HepG2 (cell line): ENCODE data around the gene PRR19. TPM values are rescaled to one million over a fixed set of nuclear protein-coding genes. Genes with fewer than 3 reads are reported as not detected.

ENCODE experiments used
- ATAC-seq: fragments of 200-7000 bp; cut with Tn5 transposase; 3 replicates; pipeline ENCODE4 v1.9.1; 2020; ENCODE audit warnings: mild to moderate bottlenecking, moderate library complexity
- BruUV-seq: library from RNA; stranded (reverse); fragments of 400-500 nt; replicated peaks from 2 replicates; lab custom pipeline; 2021; lab: Mats Ljungman, UMichigan
- CTCF ChIA-PET: fragments of 300-600 bp; formaldehyde crosslinking; extraction: SDS; loops from one replicate; lab custom pipeline; 2021; ENCODE audit warnings: low total read pairs, inconsistent platforms, low intra/inter-chr PET ratio; lab: Yijun Ruan, JAX
- POLR2A ChIA-PET: fragments of 350-600 bp; sonication (Branson Sonifier 250); formaldehyde crosslinking; loops from one replicate; lab custom pipeline; 2020; ENCODE audit warnings: antibody characterized with exemption, inconsistent platforms; lab: Yijun Ruan, JAX
- DNase-seq: peaks from one replicate; pipeline ENCODE4 v3.0.0-alpha.2; 2015; ENCODE audit warnings: low spot score
- FAIRE-seq: peaks from 3 replicates; lab custom pipeline; 2011; peaks lifted over from hg19 to GRCh38; lab: Jason Lieb, UNC
- H2AFZ ChIP-seq: one replicate; pipeline ENCODE4 v1.6.1; 2011; ENCODE audit warnings: low read length, inconsistent platforms
- H3K27ac ChIP-seq: fragments of 300-600 bp; 3 replicates; pipeline ENCODE4 v1.8.0; 2011; ENCODE audit warnings: mixed run types, mild to moderate bottlenecking, mixed read lengths, low read length, inconsistent platforms; ENCODE audit not compliant: insufficient read depth; ENCODE audit errors: extremely low read length
- H3K27me3 ChIP-seq, 2 experiments: fragments of 200-600 bp in 1 of 2; 2 replicates in 1 of 2; 3 replicates in 1 of 2; pipeline versions ENCODE4 v1.6.0 to v1.8.0; 2011; ENCODE audit warnings: low read length in 2 of 2, mild to moderate bottlenecking in 2 of 2, moderate library complexity in 2 of 2, inconsistent platforms in 1 of 2; ENCODE audit not compliant: insufficient read depth in 2 of 2, control insufficient read depth in 1 of 2
- H3K36me3 ChIP-seq, 2 experiments: fragments of 200-600 bp in 1 of 2; replicated peaks in 1 of 2; 2 replicates in 1 of 2; 3 replicates in 1 of 2; pipeline versions ENCODE4 v1.5.1 to v1.8.0; 2011; ENCODE audit warnings: low read length in 2 of 2, inconsistent platforms in 1 of 2; ENCODE audit not compliant: insufficient read depth in 2 of 2, control insufficient read depth in 1 of 2
- H3K4me1 ChIP-seq: 2 replicates; pipeline ENCODE4 v1.5.1; 2012; ENCODE audit warnings: low read length, inconsistent platforms; ENCODE audit not compliant: insufficient read depth
- H3K4me2 ChIP-seq: 2 replicates; pipeline ENCODE4 v1.6.0; 2011; ENCODE audit warnings: low read depth, low read length, inconsistent platforms
- H3K4me3 ChIP-seq, 3 experiments: fragments of 200-600 bp in 1 of 3; sonication (generic), shearing (Covaris generic) in 1 of 3; replicated peaks in 1 of 3; 2 replicates each; pipeline ENCODE4 v1.5.1; 2011 to 2016; ENCODE audit warnings: low read length in 3 of 3, inconsistent platforms in 2 of 3, low read depth in 2 of 3, mild to moderate bottlenecking in 2 of 3, control low read depth in 1 of 3, mixed read lengths in 1 of 3; ENCODE audit not compliant: insufficient read depth in 1 of 3
- H3K79me2 ChIP-seq: one replicate; pipeline ENCODE4 v1.6.1; 2011; ENCODE audit warnings: low read length, inconsistent platforms; ENCODE audit not compliant: insufficient read depth
- H3K9ac ChIP-seq: 2 replicates; pipeline ENCODE4 v1.6.0; 2011; ENCODE audit warnings: mild to moderate bottlenecking, low read depth, low read length, inconsistent platforms; ENCODE audit not compliant: insufficient read depth
- H3K9me3 ChIP-seq: 2 replicates; pipeline ENCODE4 v1.5.1; 2012; ENCODE audit warnings: mild to moderate bottlenecking, low read length
- H4K20me1 ChIP-seq: 2 replicates; pipeline ENCODE4 v1.6.0; 2011; ENCODE audit warnings: inconsistent platforms, mild to moderate bottlenecking, low read length, moderate library complexity; ENCODE audit not compliant: insufficient read depth
- AFF4 ChIP-seq: sonication (generic); formaldehyde crosslinking; IDR thresholded peaks from 2 replicates; pipeline ENCODE4 v1.4.0; 2020; ENCODE audit warnings: missing genetic modification reagents
- ATF6 ChIP-seq: sonication (generic); formaldehyde crosslinking; conservative IDR thresholded peaks from 2 replicates; pipeline ENCODE4 v1.4.0; 2020; ENCODE audit warnings: missing genetic modification reagents
- IRF2 ChIP-seq: IDR thresholded peaks from 2 replicates; pipeline ENCODE4 v1.6.1; 2018; ENCODE audit warnings: missing genetic modification reagents, missing compliant biosample characterization
- KLF15 ChIP-seq: sonication (generic); formaldehyde crosslinking; IDR thresholded peaks from 2 replicates; pipeline ENCODE4 v1.8.1; 2023; ENCODE audit warnings: borderline replicate concordance, mild to moderate bottlenecking, inconsistent platforms, missing genetic modification reagents, mixed read lengths
- NONO ChIP-seq, 2 experiments: fragments of 450-650 bp in 1 of 2; sonication (generic) in 1 of 2; formaldehyde crosslinking in 1 of 2; IDR thresholded peaks in 1 of 2; conservative IDR thresholded peaks in 1 of 2; 2 replicates each; pipeline versions ENCODE4 v1.6.1 to v1.8.0; 2017 to 2022; ENCODE audit warnings: mild to moderate bottlenecking in 1 of 2, missing genetic modification reagents in 1 of 2, moderate library complexity in 1 of 2
- RFX1 ChIP-seq: fragments of 450-650 bp; IDR thresholded peaks from 2 replicates; pipeline ENCODE4 v1.6.1; 2017
- ZMAT5 ChIP-seq: sonication (generic); formaldehyde crosslinking; IDR thresholded peaks from 2 replicates; pipeline ENCODE4 v1.5.0; 2020; ENCODE audit warnings: mild to moderate bottlenecking, low read depth, missing genetic modification reagents, borderline replicate concordance
- ZNF543 ChIP-seq: sonication (generic); formaldehyde crosslinking; IDR thresholded peaks from 2 replicates; pipeline ENCODE4 v1.4.0; 2020; ENCODE audit warnings: mild to moderate bottlenecking, missing genetic modification reagents
- ZNF724P ChIP-seq: sonication (generic); formaldehyde crosslinking; IDR thresholded peaks from 2 replicates; pipeline ENCODE4 v1.8.0; 2022; ENCODE audit warnings: missing genetic modification reagents, borderline replicate concordance
- ZNF883 ChIP-seq: sonication (generic); formaldehyde crosslinking; IDR thresholded peaks from 2 replicates; pipeline ENCODE4 v1.5.1; 2020; ENCODE audit warnings: mild to moderate bottlenecking, missing genetic modification reagents; ENCODE audit errors: not compliant biosample characterization
- WGBS: methylation state at CpG from one replicate; pipeline ENCODE4 v1.1.6; 2017; ENCODE audit warnings: low lambda C conversion rate; 5-methylcytosine and 5-hydroxymethylcytosine counted together
- in situ Hi-C: cut with HindIII; loops from 2 replicates; pipeline ENCODE4 v1.10.0; 2017; ENCODE audit warnings: low pct_unique_long_range_greater_than_20kb; ENCODE audit not compliant: extremely low pct_ligation_motif_present
- intact Hi-C: fragments of 100-400 bp; cut with micrococcal nuclease; formaldehyde crosslinking; loops from one replicate; pipeline ENCODE4 v1.10.0; 2022; ENCODE audit not compliant: unreplicated experiment
- polyA plus RNA-seq, 8 experiments: library from polyadenylated mRNA; depleted of rRNA in 3 of 8; stranded (reverse) in 7 of 8; unstranded in 1 of 8; fragments of >200 nt; fragmentation: Illumina TruSeq in 4 of 8; extraction: Trizol in 4 of 8; gene quantifications; 2 replicates each; pipeline versions ENCODE4 v1.2.1 to v1.2.3, GENCODE V29; 2011 to 2016; ENCODE audit warnings: low read depth in 4 of 8, missing spikeins in 1 of 8, mixed read lengths in 1 of 8; ENCODE audit not compliant: insufficient read depth in 1 of 8
- total RNA-seq, 5 experiments: library from RNA; depleted of rRNA; stranded (reverse); fragments of >200 nt; fragmentation: Illumina TruSeq; extraction: Trizol; gene quantifications; 2 replicates each; pipeline ENCODE4 v1.2.3, GENCODE V29; 2016; ENCODE audit warnings: low read depth in 1 of 5
- TF ChIP-seq, protein P1 (sequence below): sonication (generic); formaldehyde crosslinking; IDR thresholded peaks from 2 replicates; pipeline ENCODE4 v1.8.0; 2022; ENCODE audit warnings: missing genetic modification reagents, mild to moderate bottlenecking, borderline replicate concordance

PRR19 gene
- total and polyA plus RNA-seq, 2 of the 13 experiments (the other 11 are each of a cell fraction or from before 2014, with no cell fraction given), result 0.21 to 0.33 TPM

DNA sequence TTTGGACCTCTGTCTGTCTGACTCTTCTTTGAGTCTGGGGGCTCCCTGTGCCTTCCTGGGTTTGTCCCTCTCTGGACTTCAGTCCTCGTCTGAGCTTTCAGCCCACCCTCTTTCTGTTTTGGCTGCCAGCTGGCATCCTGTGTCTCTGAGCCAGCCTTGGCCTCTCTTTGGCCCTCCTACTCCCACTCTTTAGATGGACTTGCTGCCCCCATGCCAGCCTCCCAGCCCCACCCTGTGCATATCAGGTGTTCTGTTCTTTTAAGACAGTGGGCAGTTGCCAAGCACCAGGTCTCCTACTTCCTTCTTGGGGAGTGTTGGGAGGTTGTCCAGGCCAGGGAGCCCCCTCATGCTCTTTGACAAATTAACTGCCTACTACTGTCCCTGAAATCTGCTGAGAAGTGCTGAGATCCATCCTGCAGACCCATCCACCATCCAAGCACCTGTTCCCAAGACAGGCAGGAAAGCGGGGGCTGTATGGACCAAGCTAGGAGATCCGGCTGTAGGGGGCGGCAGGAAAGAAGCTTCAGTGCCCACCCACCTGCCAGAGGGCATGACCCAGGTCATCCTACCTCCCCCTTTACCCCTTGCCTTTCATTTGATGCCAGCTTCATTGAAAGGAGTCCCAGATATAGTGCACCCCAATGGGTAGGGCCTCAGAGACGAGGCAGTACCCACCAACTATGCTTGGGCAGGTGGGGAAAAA is 23.3 kb upstream of the PRR19 start (continued):
- TF ChIP-seq AFF4 (CRISPR knock-in tag) (no peak), ZNF724P (CRISPR knock-in tag) (no peak)

GRCh38 chr19:42279155-42279901 is 22.6 kb upstream of the PRR19 start:
- H3K79me2 ChIP-seq, result peaks cover 11% of the 10 kb centered on the region
- peak overlapping the region; percentile 72 for H3K27ac ChIP-seq
- H3K9ac ChIP-seq, result peak overlapping the region; percentile 73
- CTCF ChIA-PET, result interaction anchor here (1.0 to 1.9 kb wide), 4 partner anchors 8 to 35 kb away, joined by 3 to 7 read pairs (median 6); no protein-coding TSS in a partner anchor
- BruUV-seq, result no TSS peak
- DNase-seq (no peak), FAIRE-seq (no peak), ATAC-seq (no peak)
- in situ Hi-C loops, result no loop called here
- no peaks in the 10 kb centered on the region for H3K27me3 ChIP-seq
- peak overlapping the region; percentile 70 to 83 (median 73) for H3K4me3 ChIP-seq
- H4K20me1 ChIP-seq, result no peaks in the 10 kb centered on the region
- POLR2A ChIA-PET, result interaction anchor here (1.4 to 7.4 kb wide), 5 partner anchors 9 to 34 kb away, joined by 3 to 117 read pairs (median 25); partner anchors contain the start of genes CIC and GSK3A
- no peaks in the 10 kb centered on the region for H3K9me3 ChIP-seq
- H3K4me1 ChIP-seq, result peaks cover 51% of the 10 kb centered on the region
- H3K4me2 ChIP-seq, result peak overlapping the region; percentile 86
- H3K36me3 ChIP-seq, result peaks cover 4 to 8% of the 10 kb centered on the region in 2 experiments; a peak in 2 of 5 replicates
- 25% methylated on average over 6 of the region's 6 CpGs for WGBS
- intact Hi-C loops, result loop anchor here (2.0 kb wide), 1 partner anchor 59 kb away; the partner anchor contains the start of gene ZNF526
- no peak overlapping the region for H2AFZ ChIP-seq
- TF ChIP-seq, protein P1, sequence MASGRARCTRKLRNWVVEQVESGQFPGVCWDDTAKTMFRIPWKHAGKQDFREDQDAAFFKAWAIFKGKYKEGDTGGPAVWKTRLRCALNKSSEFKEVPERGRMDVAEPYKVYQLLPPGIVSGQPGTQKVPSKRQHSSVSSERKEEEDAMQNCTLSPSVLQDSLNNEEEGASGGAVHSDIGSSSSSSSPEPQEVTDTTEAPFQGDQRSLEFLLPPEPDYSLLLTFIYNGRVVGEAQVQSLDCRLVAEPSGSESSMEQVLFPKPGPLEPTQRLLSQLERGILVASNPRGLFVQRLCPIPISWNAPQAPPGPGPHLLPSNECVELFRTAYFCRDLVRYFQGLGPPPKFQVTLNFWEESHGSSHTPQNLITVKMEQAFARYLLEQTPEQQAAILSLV, result 0 out of 2 replicates have a peak, but pooled peaks have one; percentile 4
- TF ChIP-seq ZNF543 (CRISPR knock-in tag) (no peak), IRF2 (CRISPR knock-in tag) (no peak), KLF15 (CRISPR knock-in tag) (0 out of 2 replicates have a peak, but pooled peaks have one; percentile 1), NONO (IDR thresholded peaks at IDR 0.05) (no peak), NONO (CRISPR knock-in tag; conservative IDR thresholded peaks at IDR 0.05) (no peak), RFX1 (no peak), ATF6 (no peak), ZMAT5 (no peak), ZNF883 (CRISPR knock-in tag) (peak; percentile 25)
